Amniotic stem cell (primary cell): ENCODE measurements around the gene ACAP3.

Experiments used
- DNase-seq: peaks from one replicate; lab custom pipeline; 2025; lab: John Stamatoyannopoulos, UW

The ACAP3 gene

DNA sequence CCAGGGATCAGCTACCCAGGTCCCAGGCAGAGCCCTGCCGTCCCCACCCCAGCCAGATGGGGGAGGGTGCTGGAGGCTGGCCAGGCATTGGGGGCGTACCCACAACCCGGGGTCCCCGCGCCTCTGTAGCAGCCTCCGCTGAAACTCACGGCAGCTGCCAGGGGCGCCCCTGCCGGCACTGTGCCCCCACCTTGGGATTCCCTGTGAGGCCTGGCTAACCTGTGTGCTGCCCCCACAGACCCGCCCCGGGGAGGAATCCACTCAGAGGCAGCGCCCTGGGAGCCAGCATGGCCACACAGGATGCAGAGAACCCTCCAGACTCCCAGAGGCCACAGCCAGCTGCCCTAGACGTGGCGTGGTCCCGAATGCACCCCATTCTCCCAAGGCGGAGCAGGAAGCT, 37.7 kb upstream of the ACAP3 start:
- DNase-seq, result no peak

DNA sequence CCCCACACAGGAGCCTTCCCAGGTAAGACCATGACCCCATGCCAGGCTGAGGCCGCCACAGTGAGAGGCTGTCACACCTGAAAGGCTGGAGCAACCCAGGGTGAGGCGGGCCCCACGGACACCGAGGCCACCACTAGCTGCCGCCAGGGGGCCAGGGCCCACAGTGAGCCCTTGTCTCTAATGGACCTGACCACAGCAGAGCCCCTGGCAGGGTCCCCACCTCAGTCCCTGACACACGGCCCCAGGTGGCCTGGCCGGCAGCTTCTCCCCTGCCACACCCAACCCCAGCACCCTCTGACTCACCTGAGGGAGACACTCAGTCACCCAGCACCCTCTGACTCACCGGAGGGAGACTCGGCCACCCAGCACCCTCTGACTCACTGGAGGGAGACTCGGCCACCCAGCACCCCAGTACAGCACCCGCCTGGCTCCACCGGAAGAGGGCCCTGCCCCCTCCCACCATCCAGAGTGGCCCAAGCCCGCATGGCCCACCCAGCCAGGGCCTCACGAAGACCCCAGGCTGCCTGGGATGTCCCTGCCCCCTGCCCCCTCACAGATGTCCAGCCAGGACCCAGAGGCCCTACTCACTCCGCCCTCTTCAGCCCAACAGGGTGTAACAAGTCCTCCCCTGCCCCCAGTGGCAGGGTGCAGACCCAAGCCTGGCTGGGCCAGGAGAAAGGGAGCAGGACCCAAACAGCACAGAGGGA, 37.1 kb upstream of the ACAP3 start:
- DNase-seq, result peak; percentile 60

GRCh38 chr1:1343811-1344421, 36.2 kb upstream of the ACAP3 start:
- DNase-seq, result no peak

DNA sequence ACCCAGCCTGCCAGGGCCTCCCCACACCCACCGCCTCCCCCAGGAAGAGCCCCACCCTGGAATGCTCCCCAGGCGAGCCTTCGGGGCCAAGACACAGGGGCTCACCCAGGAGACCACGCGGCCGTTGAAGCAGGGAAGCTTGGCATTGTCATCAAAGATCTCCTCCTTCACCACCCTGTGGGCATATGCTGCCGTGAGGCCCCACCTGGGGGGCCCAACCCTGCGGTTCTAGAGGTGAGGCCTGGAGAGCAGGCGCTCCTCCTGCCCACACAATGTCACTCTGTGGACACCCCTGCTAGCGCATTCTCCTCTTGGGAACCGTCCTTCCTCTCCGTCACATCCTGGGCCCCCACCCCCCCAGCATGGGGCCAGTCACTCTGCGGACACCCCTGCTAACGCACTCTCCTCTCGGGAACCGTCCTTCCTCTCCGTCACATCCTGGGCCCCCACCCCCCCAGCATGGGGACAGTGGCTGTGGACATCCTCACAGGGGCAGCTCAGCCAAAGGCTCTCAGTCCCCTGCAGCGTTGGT, 34.9 kb upstream of the ACAP3 start:
- no peak for DNase-seq

DNA sequence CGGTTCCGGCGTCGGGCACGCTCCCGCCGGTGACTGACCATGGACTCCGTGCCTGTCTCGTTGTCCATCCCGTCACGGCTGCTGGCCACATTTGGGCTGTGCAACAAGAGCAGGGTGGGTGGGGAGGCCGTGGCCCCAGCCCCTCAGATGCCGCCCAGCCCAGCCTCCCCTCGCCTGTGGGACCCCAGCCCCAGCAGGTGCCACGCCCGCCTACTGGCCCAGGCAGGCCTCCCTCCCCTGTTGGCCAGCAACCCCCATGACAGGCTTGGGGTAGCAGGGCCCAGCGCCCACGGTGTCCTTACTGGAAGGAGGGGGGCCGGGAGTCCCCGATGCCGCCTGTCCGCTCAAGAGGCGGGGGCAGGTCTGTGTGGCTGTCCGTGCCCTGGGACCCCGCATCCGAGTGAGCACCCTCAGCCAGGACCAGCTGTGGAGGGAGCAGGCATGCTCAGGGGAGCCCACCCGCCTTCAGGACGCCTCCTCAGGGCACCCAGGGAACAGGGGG, 34.4 kb upstream of the ACAP3 start:
- no peak for DNase-seq

DNA sequence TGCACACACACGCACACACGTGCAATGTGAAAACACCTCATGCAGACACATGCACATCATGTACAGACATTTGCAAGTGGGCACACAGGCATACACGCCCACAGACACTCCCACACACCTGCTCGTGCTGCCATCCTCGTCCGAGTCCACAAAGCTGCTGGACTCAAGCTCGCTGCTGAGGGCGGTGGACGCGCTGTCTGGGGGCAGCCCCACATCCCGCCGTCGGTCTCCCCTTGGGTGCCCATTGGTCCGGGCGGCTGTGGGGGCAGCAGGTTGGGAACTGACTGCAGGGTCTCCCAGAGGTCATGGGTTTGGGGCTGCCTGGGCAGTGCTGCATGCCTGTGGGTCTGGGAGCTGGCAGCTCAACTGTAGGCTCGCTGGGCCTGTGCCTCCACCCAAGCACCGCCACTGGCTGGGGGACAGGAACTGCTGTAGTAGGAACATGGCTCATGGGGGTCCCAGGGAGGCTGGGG, 33.9 kb upstream of the ACAP3 start:
- DNase-seq, result no peak

DNA sequence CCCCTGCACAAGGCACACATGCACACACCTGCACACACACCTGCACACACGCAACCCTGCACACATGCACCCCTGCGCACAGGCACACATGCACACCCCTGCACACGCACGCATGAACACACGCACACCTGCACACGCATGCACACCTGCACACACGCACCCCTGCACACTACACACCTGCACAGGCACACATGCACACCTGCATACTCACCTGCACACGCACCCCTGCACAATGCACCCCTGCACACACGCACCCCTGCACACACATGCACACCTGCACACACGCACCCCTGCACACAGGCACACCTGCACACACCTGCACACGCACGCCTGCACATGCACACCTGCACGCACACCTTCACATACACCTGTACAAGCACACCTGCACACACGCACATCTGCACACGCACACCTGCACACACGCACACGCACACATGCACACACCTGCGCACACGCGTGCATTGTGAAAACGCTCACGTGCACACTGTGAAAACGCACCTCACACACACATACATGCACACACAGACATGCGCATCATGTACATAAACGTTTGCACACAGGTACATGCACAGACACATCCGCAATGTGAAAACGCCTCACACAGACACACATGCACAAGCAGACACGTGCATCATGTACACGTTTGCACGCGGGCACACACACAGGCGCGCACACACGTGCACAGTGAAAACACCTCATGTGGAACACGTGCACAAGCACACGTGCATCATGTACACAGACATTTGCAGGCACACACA, 33.2 kb upstream of the ACAP3 start:
- no peak for DNase-seq

DNA sequence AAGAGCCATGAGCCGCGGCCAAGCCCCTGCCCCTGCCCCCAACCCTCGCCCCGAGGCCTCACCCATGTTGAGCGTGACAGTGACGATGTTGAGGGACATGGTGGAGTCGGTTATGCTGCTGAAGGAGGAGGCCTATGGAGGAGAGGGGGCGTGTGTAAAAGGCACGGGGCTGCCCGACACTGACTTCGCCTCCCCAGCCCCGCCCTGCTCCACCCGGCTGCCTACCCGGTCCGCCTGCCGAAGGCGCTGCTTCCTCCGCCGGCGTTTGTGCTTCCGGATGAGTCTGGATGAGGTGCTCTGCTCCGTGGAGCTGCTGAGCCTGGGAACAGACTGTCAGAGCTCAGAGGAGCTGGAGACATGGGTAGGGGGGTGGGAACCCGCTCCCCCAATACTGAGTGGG, 32.5 kb upstream of the ACAP3 start:
- no peak for DNase-seq

DNA sequence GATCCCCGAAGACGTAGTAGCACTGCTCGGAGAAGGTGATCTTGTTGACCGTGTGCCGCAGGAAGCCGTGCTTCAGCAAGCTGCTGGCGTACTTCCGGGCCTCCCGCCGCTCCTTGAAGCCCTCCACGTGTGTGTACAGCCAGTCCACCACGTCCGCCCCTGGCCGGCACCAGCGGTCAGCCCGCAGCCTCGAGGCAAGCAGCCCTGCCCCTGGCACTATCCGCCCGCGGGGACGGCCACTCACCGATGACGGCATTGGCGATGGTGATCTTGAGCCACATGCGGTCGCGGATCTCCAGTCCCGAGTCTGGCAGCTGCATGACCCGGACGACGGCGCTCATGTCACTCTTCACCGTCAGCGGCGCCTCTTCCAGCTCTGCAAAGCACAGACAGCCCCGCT, 30.5 kb upstream of the ACAP3 start:
- no peak for DNase-seq

DNA sequence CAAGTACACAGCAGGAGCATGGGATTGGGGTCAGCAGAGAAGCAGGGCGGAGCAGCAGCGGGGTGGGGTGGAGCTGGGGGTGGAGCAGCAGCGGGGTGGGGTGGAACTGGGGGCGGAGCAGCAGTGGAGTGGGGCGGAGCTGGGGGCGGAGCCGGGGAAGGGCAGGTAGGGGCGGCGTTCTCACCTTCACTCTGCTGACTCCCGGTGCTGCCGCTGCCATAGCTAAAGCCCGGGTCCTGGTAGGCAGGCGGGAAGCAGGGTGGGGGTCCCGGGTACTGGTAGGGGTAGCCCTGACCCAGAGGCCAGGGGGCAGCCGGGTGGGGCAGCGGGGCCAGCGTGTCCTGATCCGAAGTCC, 30.0 kb upstream of the ACAP3 start:
- DNase-seq, result no peak

GRCh38 chr1:1336931-1337792, 29.4 kb upstream of the ACAP3 start:
- no peak for DNase-seq

DNA sequence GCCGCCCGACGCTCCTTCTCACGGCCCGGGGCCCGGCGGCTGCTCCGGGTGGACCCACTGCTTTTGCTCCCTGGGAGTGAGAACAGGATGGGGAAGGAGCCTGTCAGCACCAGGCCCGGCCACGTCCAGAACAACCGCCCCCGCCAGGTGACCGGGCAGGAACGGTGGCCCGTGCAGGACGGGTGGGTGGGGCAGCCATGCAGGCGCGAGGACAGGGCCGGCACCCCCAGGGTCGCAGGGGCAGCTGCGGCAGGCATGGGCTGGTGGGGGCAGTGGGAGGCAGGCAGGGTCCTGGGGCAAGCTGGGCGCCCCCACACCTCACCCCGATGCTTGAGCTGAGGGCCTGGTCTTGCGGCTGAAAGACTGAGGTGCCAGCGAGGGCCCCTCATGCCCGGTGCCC, 28.7 kb upstream of the ACAP3 start:
- DNase-seq, result no peak

- DNase-seq, result no peak
Observed at GRCh38 chr1:1335792-1336248, 28.1 kb upstream of the ACAP3 start.

DNA sequence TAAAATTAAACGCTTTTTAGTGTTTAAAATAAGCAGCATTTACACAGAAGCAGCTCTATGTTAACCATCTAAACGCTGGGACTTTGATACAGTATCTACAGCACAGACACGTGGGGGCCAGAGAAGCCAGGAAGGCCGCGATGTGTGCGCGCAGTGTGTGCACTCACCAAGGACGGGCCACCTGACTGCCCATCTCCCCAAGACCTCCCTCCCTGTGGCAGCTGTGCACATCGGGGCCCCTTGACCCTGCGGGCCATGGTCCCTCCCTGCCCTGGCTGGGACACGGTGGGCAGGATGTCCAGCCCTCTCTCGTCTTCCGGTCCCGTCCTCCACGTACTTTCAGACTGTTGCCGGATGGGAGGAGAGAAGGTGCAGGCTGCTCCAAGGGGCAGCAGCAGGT, 27.6 kb upstream of the ACAP3 start:
- no peak for DNase-seq

DNA sequence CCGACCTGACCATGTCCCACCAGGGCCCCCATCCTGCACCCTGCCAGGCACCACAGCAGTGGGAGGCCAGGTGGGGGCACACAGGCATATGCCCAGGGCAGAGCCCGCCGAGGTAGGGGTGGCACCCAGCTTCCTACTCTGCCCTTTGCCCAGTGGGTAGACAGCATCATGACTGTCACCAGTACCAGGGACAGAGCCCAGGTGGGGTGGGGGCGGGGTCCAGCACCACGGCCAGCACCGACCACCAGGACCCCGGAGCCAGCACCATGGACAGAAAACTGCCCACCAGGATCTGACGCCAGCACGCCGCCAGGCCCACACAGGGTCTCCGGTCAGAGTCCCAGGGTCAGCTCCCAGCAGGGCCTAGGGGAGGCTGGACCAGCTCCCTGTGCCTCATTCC, 27.1 kb upstream of the ACAP3 start:
- DNase-seq, result no peak

GRCh38 chr1:1333551-1334241, 26.0 kb upstream of the ACAP3 start:
- no peak for DNase-seq

DNA sequence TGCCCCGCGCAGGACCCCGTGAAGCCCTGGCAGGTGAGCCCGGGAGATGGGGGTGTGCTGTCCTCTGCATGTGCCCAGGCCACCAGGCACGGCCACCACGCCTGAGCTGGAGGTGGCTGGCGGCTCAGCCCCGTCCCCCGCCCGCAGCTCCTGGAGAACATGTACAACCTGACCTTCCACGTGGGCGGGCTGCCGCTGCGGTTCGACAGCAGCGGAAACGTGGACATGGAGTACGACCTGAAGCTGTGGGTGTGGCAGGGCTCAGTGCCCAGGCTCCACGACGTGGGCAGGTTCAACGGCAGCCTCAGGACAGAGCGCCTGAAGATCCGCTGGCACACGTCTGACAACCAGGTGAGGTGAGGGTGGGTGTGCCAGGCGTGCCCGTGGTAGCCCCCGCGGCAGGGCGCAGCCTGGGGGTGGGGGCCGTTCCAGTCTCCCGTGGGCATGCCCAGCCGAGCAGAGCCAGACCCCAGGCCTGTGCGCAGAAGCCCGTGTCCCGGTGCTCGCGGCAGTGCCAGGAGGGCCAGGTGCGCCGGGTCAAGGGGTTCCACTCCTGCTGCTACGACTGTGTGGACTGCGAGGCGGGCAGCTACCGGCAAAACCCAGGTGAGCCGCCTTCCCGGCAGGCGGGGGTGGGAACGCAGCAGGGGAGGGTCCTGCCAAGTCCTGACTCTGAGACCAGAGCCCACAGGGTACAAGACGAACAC, 25.2 kb upstream of the ACAP3 start:
- no peak for DNase-seq

- no peak for DNase-seq
Observed at GRCh38 chr1:1332031-1332755, 24.5 kb upstream of the ACAP3 start.

GRCh38 chr1:1331068-1331965, 23.6 kb upstream of the ACAP3 start, which contains the start of gene TAS1R3:
Gene TAS1R3, plus strand, starts transcription at chr1:1331280. Its CDS starts 66 bp downstream, at chr1:1331346.
- no peak for DNase-seq
